HG02610 (cell line): Measurements from ENCODE around the gene EFCAB6.

ENCODE experiments used
- ATAC-seq: cut with Tn5 transposase; IDR thresholded peaks from one replicate; pipeline ENCODE4 v1.9.1; 2021; ENCODE audit warnings: mild to moderate bottlenecking, moderate library complexity; ENCODE audit not compliant: unreplicated experiment

Gene EFCAB6

GRCh38 chr22:43592476-43592875 is 219.6 kb downstream of the EFCAB6 start:
- no peak for ATAC-seq

- ATAC-seq: no peak
These were observed 220.7 kb downstream of the EFCAB6 start for GRCh38 chr22:43591380-43591779.

- ATAC-seq: no peak
These were observed 224.5 kb downstream of the EFCAB6 start for GRCh38 chr22:43587574-43587973.

DNA sequence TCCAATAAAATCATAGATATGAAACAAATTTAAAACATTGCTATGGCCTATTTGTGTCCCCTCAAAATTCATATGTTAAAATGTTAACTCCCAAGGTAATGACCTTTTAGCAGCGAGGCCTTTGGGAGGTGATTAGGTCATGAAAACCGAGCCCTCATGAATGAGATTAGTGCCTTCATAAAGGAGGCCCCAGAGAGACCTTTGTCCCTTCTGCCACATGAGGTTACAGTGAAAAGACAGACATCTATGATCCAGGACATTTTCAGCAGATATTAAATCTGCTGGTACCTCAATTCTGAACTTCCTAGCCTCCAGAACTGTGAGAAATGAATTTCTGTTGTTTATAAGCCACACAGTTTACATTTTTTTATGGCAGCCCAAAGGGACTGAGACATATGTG is 228.6 kb downstream of the EFCAB6 start:
- no peak for ATAC-seq

- ATAC-seq: no peak
These were observed 229.7 kb downstream of the EFCAB6 start for GRCh38 chr22:43582394-43582793.

DNA sequence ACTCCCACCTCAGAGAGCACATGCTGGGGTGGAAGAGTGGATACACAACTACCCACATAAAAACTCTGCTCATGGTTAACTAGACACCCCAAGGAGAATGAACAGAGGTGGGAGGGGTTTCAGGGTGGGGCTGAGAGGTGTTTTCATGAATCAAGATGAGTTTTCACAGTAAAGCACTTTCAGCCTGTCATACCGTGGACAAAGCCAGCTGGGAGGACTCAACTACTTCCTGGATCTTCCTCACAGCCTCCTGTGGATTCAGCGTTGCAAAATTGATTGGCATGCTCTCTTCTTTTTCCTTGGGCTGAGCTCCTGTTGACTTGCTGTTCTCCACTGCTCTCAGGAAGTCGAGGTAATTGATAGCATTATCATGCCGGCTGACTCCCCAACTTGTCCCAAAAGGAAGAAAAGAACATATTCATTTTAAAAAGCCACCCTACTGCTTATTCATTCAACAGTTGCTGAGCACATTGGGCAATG is 231.8 kb downstream of the EFCAB6 start:
- ATAC-seq: no peak

DNA sequence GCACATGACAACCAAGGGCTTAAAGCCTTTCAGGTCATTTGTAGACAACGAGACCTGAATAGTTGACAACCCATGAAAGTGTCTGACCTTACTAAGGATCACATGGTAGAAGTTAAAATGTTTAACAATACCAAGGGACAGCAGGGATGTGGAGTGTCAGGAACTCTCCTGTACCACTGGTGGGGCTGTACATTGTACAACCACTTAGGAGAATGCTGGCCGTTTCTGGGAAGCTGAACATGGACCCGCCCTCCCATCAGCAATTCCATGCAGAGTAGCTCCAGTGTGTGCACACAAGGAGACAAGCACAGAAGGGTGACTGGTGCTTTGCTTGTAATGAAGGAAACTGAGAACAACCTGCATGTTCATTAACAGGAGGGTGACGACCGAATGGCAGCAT is 237.4 kb downstream of the EFCAB6 start:
- ATAC-seq: no peak

- ATAC-seq: no peak
These were observed 239.4 kb downstream of the EFCAB6 start for GRCh38 chr22:43572710-43573109.

GRCh38 chr22:43571181-43571580 is 240.9 kb downstream of the EFCAB6 start:
- ATAC-seq: no peak

DNA sequence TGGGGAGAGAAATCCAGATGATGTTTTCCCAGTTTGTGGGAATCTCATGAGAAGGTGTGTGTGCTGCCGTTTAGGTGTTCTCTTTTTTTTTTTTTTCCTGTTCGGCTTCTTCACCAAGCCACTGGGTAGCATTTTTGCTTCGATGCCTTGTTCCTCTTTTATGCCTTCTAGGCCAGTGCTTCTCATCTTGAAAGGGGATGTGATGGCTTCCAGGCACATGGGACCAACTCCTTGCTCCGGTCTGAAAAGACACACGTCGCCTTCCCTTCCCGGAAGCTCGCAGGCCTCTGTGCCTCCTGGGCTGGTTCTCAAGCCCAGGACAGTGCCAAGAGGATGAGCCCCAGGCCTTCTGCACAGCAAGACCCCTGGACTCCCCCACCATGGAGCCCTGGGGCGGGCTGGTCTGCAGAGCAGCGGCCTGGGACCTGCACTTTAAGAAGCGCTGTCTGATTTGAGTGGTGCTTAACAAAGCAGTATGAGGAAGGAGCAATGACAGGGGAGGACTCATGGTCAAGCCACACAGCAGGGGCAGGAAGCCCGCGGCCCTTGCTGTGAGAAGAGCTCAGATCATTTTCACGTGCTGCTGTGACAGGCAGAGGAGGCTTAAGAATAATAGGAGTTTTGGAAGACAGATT is 241.5 kb downstream of the EFCAB6 start:
- no peak for ATAC-seq

DNA sequence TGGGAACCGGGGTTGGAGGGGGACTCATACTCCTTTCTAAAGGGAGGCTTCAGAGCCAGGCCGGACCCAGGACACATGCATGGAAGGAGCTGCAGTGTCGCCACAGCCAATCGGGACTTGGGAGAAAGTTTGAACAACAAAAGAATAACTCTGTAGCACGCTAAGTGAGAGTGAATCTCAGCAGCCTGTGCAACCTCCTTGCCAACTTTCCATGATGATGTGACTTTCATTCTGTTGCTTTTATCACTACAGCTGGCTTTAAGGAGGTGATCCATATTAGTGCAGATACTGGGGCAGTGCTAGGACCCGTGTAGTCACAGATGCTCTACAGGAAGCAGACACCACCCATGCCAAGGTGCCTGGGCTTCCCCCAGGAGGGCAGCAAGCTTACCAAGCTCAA is 243.0 kb downstream of the EFCAB6 start:
- no peak for ATAC-seq

DNA sequence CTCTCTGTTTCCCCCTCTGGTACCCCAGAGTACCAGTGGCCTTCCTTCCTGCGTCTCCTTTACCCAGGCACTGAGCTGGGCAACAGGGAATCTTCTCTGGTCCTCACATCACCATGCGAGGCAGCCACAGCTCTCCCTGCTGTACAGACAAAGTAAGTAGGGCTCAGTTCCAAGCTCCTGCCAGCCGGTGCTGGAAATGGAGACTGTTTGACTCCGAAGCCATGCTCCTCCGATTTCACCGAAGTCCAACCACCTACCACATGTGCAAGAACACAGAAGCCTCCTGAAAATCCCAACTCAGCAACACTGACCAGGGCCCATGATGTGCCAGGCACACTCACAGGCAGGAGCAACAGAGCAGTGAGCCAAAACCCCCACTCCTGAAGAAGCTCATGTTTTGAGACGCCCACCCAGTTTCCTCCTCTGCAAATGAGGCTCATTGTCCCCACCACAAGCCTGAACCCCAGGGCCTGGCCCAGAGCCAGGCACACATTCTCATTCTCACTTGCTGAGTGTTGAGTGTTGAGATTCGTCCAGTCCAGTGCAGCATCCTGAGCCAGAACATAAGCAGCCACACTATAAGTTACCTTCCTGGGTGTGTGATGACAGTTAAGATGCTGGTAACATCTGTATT is 244.3 kb downstream of the EFCAB6 start:
- no peak for ATAC-seq

DNA sequence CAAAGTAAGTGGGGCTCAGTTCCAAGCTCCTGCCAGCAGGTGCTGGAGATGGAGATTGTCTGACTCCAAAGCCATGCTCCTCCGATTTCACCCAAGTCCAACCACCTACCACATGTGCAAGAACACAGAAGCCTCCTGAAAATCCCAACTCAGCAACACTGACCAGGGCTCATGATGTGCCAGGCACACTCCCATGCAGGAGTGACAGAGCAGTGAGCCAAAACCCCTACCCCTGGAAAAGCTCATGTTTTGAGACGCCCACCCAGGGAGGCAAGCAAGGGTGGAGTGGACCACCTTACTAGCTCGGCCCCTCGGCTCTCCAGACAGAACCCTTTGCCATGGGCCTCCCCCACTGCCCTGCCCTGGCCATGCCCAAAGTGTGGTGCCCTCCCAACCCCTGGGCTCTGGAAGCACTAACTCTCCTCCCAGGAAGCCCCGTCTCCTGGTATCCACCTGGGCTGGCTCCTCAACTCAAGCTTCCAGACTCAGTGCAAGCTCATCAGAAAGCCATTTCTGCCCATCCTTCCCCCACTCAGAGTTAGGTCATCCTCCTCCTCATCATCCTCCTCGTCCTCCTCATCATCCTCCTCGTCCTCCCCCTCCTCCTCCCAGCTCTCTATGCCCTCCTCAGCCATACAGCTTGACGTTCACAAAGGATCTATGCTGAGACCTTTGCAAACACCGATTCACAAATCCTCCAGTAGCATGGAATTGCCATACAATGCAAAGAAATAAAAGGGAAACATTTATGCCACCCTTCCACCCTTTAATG is 245.4 kb downstream of the EFCAB6 start:
- ATAC-seq: no peak

DNA sequence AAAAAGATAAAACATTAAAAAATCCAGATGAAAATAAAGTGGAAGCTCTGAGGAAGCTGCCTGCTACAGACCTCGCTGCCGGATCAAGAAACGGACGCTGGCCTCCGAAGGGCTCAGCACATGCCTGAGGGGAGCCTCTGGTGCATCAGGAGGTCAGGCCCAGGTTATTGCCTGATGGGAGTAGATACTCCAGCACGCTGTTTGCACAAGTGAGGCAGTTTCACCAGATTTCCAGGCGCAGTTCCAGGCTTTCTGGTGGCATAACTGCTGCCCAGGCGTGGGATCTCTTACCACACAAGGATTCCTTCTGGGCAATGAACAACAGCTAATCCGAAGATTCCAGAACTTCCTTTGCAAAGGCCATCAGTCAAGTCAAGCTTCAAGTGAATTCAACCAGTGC is 246.1 kb downstream of the EFCAB6 start:
- ATAC-seq: no peak

DNA sequence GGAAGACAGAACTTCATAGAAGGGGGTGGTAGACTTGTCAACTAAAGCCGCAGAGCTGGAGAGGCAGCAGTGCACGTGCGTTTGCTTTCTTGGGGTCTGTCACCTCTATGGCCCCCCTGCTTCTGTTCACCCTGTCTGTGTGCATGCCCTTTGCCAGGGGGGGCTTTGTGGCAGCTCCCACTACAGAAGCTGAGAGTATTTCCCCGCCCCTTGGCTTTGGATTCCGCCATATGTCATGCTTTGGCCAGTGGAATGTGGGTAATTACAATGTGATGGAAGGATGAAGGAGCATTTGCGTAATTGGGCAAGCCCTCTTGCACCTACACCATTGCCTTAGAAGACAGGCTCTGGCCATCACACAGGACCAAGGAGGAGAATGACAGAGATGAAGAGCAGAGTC is 247.2 kb downstream of the EFCAB6 start:
- ATAC-seq: no peak

DNA sequence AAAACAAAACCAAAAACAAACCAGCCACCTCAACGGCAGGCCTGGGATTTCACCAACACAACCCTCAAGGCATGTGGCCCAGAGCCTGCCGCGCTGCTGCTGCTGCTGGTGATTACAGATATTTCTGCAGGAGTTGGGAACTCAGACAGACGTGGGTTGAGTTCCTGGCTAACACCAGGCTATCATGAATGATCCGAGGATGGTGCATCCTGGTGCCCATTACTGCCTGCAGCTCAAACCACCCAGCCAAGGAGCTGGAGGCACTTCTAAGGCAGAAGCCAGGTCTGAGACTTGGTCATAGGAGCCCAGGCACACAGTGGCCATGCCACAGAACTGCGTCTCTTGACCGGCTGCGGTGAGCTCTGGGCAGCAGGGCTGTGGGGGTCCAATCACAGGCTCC is 248.5 kb downstream of the EFCAB6 start:
- no peak for ATAC-seq

DNA sequence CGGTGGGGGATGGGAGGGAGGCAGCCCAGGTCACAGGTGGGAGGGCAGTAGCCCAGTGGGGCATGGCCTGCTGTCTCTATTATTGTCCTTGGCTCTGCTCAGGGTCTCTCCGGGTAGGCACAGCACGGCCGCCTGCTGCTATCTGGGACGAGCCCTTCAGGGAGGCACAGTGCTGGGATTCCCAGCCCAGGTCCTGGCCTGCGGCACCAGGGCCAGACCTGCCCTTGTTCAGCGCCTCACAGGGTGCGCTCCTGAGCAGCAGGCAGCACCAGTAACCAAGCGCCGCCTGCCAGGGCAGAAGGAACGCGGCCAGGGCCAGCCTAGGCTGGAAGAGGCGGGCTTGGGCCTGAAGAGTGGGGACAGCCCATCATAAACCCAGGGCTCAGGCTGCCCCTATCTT is 249.3 kb downstream of the EFCAB6 start:
- ATAC-seq: no peak

- no peak for ATAC-seq
These were observed 250.5 kb downstream of the EFCAB6 start for GRCh38 chr22:43561415-43562178.

DNA sequence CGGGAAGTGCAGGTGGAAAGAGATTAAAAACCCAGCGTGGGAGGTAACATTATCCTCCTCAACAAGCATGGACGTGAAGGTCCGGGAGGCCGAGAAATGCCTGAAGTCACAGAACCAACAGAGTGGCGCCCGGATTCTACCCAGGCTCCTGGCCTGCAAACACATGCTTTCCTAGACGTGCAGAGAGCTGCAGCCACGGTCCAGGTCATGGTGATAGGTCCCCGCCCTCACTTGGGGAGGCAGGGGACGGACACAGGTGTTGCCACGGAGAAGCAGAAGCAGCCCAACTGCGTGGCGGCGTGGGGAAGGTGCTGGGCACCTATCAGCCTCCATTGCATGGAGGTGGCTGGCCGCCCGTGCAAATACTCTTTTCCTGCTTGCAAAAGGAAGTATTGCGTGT is 251.5 kb downstream of the EFCAB6 start:
- ATAC-seq: no peak

DNA sequence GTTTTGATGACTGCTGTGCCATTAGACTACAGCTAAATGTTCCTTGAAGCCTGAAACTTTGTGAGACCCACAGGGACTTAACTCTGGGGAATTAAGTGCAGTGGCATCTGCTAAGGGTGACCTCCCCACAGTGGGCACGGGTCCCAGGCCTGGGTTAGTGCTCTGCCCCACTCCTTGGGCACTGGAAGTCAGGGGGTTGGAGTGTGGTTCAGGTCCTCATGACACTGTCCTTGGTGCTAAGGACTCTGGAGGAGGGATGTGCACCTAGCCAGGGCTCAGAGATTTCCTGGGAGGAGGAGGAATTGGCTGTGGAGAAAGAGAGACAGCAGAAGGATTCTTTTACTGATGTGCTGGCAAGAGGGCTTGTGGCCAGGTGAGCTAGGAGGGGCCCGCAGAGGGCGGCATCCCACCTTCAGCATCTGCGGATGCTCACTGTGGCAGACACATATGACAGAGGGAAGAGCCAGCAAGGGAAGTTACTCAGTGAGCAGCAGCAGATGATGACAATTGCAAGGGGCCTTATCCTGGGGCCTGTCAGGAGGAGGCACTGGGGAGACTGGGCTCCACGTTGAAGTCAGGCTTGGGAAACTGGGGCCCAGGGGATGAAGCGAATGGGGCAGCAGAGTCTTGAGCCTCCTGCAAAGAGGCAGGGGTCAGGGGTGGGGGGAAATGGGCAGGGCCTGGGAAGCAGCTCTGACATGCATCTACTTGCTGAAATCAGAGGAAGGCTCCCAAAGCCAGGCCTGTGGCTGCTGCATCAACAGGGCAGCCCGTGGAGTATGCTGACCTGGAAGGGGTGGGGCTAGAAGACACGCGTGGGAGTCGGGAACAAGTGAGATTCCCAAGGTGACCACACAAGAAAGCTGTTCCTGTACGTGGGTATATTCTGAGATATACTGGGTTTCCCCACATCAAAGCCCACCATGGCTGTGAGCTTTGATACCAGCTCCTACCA is 256.3 kb downstream of the EFCAB6 start:
- ATAC-seq: no peak
